Dendritic cell treated with granulocyte-macrophage colony-stimulating factor and Interleukin-4, amounts not matched to agents 40 ng/mL and 50 ng/mL, for 4 days (primary cell): ENCODE results near the gene NCK1.

Source experiments
- H3K27ac Mint-ChIP-seq: one replicate; pipeline ENCODE4 v1.8.0; 2022; ENCODE audit warnings: mild to moderate bottlenecking, mixed read lengths
- H3K27me3 Mint-ChIP-seq: one replicate; pipeline ENCODE4 v1.8.0; 2022; ENCODE audit warnings: mild to moderate bottlenecking, mixed read lengths
- H3K36me3 Mint-ChIP-seq: one replicate; pipeline ENCODE4 v1.8.0; 2022; ENCODE audit warnings: low read depth, mixed read lengths
- H3K4me1 Mint-ChIP-seq: one replicate; pipeline ENCODE4 v1.8.0; 2022; ENCODE audit warnings: low read depth, mixed read lengths
- H3K4me3 Mint-ChIP-seq: one replicate; pipeline ENCODE4 v1.8.0; 2022; ENCODE audit warnings: mild to moderate bottlenecking, moderate library complexity, mixed read lengths
- H3K9me3 Mint-ChIP-seq: one replicate; pipeline ENCODE4 v1.8.0; 2022; ENCODE audit warnings: mixed read lengths
- intact Hi-C: fragments of 100-400 bp; cut with micrococcal nuclease; formaldehyde crosslinking; loops from one replicate; pipeline ENCODE4 v1.15.0; 2022

NCK1 gene

GRCh38 chr3:136931606-136932005, 69.6 kb downstream of the NCK1 start:
- no peaks in the 10 kb centered on the region for H3K9me3 Mint-ChIP-seq
- H3K4me3 Mint-ChIP-seq: peak overlapping the region; percentile 77
- H3K36me3 Mint-ChIP-seq: peaks cover 53% of the 10 kb centered on the region
- H3K4me1 Mint-ChIP-seq: peaks cover 42% of the 10 kb centered on the region
- intact Hi-C loops: loop anchor here (5.0 to 10.0 kb wide), 4 partner anchors 47 to 737 kb away; partner anchors contain the start of gene MSL2
- peak overlapping the region; percentile 87 for H3K27ac Mint-ChIP-seq
- H3K27me3 Mint-ChIP-seq: no peaks in the 10 kb centered on the region

GRCh38 chr3:136932523-136932922, 70.5 kb downstream of the NCK1 start:
- H3K36me3 Mint-ChIP-seq: peaks cover 54% of the 10 kb centered on the region
- peaks cover 46% of the 10 kb centered on the region for H3K4me1 Mint-ChIP-seq
- H3K4me3 Mint-ChIP-seq: peak overlapping the region; percentile 64
- intact Hi-C loops: loop anchor here (5.0 to 10.0 kb wide), 4 partner anchors 48 to 738 kb away; partner anchors contain the start of gene MSL2
- no peaks in the 10 kb centered on the region for H3K27me3 Mint-ChIP-seq
- H3K27ac Mint-ChIP-seq: peak overlapping the region; percentile 87
- no peaks in the 10 kb centered on the region for H3K9me3 Mint-ChIP-seq

- intact Hi-C loops: loop anchor here (5.0 to 10.0 kb wide), 4 partner anchors 48 to 738 kb away; partner anchors contain the start of gene MSL2
- peaks cover 48% of the 10 kb centered on the region for H3K36me3 Mint-ChIP-seq
- H3K27me3 Mint-ChIP-seq: no peaks in the 10 kb centered on the region
- peaks cover 53% of the 10 kb centered on the region for H3K4me1 Mint-ChIP-seq
- no peaks in the 10 kb centered on the region for H3K9me3 Mint-ChIP-seq
- H3K4me3 Mint-ChIP-seq: peak overlapping the region; percentile 64
- peak overlapping the region; percentile 87 for H3K27ac Mint-ChIP-seq
These were observed 71.2 kb downstream of the NCK1 start for GRCh38 chr3:136932978-136933772.

- Mint-ChIP-seq H3K4me1 (peaks cover 76% of the 10 kb centered on the region), H3K36me3 (peaks cover 54% of the 10 kb centered on the region), H3K27ac (no peak overlapping the region), H3K9me3 (no peaks in the 10 kb centered on the region), H3K4me3 (no peak overlapping the region), H3K27me3 (no peaks in the 10 kb centered on the region)
- intact Hi-C loops: loop anchor here (10.0 kb wide), 2 partner anchors 52 to 742 kb away; partner anchors contain the start of gene MSL2
These were observed 75.2 kb downstream of the NCK1 start for GRCh38 chr3:136937175-136937574.

- intact Hi-C loops: loop anchor here (10.0 kb wide), 2 partner anchors 53 to 743 kb away; partner anchors contain the start of gene MSL2
- H3K27ac Mint-ChIP-seq: peak overlapping the region; percentile 20
These were observed 75.8 kb downstream of the NCK1 start for GRCh38 chr3:136937851-136938250.

GRCh38 chr3:136938334-136938733, 76.3 kb downstream of the NCK1 start:
- no peak overlapping the region for H3K27ac Mint-ChIP-seq
- intact Hi-C loops: loop anchor here (10.0 kb wide), 2 partner anchors 54 to 744 kb away; partner anchors contain the start of gene MSL2
- no peaks in the 10 kb centered on the region for H3K9me3 Mint-ChIP-seq
- H3K4me3 Mint-ChIP-seq: no peak overlapping the region
- peaks cover 62% of the 10 kb centered on the region for H3K36me3 Mint-ChIP-seq
- peaks cover 78% of the 10 kb centered on the region for H3K4me1 Mint-ChIP-seq
- no peaks in the 10 kb centered on the region for H3K27me3 Mint-ChIP-seq

More at GRCh38 chr3:136937851-136938250, 75.8 kb downstream of the NCK1 start:
- Mint-ChIP-seq H3K27me3 (no peaks in the 10 kb centered on the region), H3K4me1 (peaks cover 78% of the 10 kb centered on the region), H3K4me3 (no peak overlapping the region), H3K9me3 (no peaks in the 10 kb centered on the region), H3K36me3 (peaks cover 61% of the 10 kb centered on the region)

- H3K36me3 Mint-ChIP-seq: peaks cover 66% of the 10 kb centered on the region
- H3K27me3 Mint-ChIP-seq: no peaks in the 10 kb centered on the region
- peak overlapping the region; percentile 0 for H3K4me3 Mint-ChIP-seq
- no peaks in the 10 kb centered on the region for H3K9me3 Mint-ChIP-seq
- intact Hi-C loops: loop anchor here (10.0 kb wide), 2 partner anchors 55 to 745 kb away; partner anchors contain the start of gene MSL2
- H3K27ac Mint-ChIP-seq: peak overlapping the region; percentile 35
- H3K4me1 Mint-ChIP-seq: peaks cover 78% of the 10 kb centered on the region
These were observed 77.5 kb downstream of the NCK1 start for GRCh38 chr3:136939489-136939888.

- peaks cover 69% of the 10 kb centered on the region for H3K36me3 Mint-ChIP-seq
- intact Hi-C loops: no loop called here
- H3K4me1 Mint-ChIP-seq: peaks cover 84% of the 10 kb centered on the region
- peak overlapping the region; percentile 64 for H3K27ac Mint-ChIP-seq
- peak overlapping the region; percentile 6 for H3K4me3 Mint-ChIP-seq
- H3K9me3 Mint-ChIP-seq: no peaks in the 10 kb centered on the region
- H3K27me3 Mint-ChIP-seq: no peaks in the 10 kb centered on the region
These were observed 80.8 kb downstream of the NCK1 start for GRCh38 chr3:136942803-136943202.

GRCh38 chr3:136943436-136943835, 81.4 kb downstream of the NCK1 start:
- intact Hi-C loops: no loop called here
- no peaks in the 10 kb centered on the region for H3K27me3 Mint-ChIP-seq
- peaks cover 80% of the 10 kb centered on the region for H3K4me1 Mint-ChIP-seq
- H3K4me3 Mint-ChIP-seq: peak overlapping the region; percentile 37
- H3K36me3 Mint-ChIP-seq: peaks cover 75% of the 10 kb centered on the region
- H3K27ac Mint-ChIP-seq: peak overlapping the region; percentile 64
- H3K9me3 Mint-ChIP-seq: no peaks in the 10 kb centered on the region

- no peaks in the 10 kb centered on the region for H3K9me3 Mint-ChIP-seq
- intact Hi-C loops: no loop called here
- H3K4me3 Mint-ChIP-seq: no peak overlapping the region
- peaks cover 70% of the 10 kb centered on the region for H3K36me3 Mint-ChIP-seq
- peaks cover 58% of the 10 kb centered on the region for H3K4me1 Mint-ChIP-seq
- H3K27ac Mint-ChIP-seq: no peak overlapping the region
- H3K27me3 Mint-ChIP-seq: no peaks in the 10 kb centered on the region
These were observed 85.0 kb downstream of the NCK1 start for GRCh38 chr3:136946978-136947377.

GRCh38 chr3:136947477-136947876, 85.5 kb downstream of the NCK1 start:
- Mint-ChIP-seq H3K4me1 (peaks cover 58% of the 10 kb centered on the region), H3K27me3 (no peaks in the 10 kb centered on the region), H3K9me3 (no peaks in the 10 kb centered on the region), H3K4me3 (no peak overlapping the region), H3K27ac (no peak overlapping the region), H3K36me3 (peaks cover 70% of the 10 kb centered on the region)
- intact Hi-C loops: no loop called here

- Mint-ChIP-seq H3K27ac (no peak overlapping the region), H3K27me3 (no peaks in the 10 kb centered on the region), H3K4me3 (no peak overlapping the region), H3K4me1 (peaks cover 55% of the 10 kb centered on the region), H3K36me3 (peaks cover 68% of the 10 kb centered on the region), H3K9me3 (no peaks in the 10 kb centered on the region)
- intact Hi-C loops: no loop called here
These were observed 87.1 kb downstream of the NCK1 start for GRCh38 chr3:136949146-136949545.

GRCh38 chr3:136949708-136950107, 87.7 kb downstream of the NCK1 start:
- no peaks in the 10 kb centered on the region for H3K27me3 Mint-ChIP-seq
- no peak overlapping the region for H3K27ac Mint-ChIP-seq
- peaks cover 55% of the 10 kb centered on the region for H3K4me1 Mint-ChIP-seq
- H3K4me3 Mint-ChIP-seq: no peak overlapping the region
- H3K9me3 Mint-ChIP-seq: no peaks in the 10 kb centered on the region
- intact Hi-C loops: loop anchor here (5.0 kb wide), 1 partner anchor 63 kb away; no protein-coding TSS in a partner anchor
- peaks cover 62% of the 10 kb centered on the region for H3K36me3 Mint-ChIP-seq

GRCh38 chr3:136950623-136951022, 88.6 kb downstream of the NCK1 start:
- no peaks in the 10 kb centered on the region for H3K9me3 Mint-ChIP-seq

More at GRCh38 chr3:136950623-136951022, 88.6 kb downstream of the NCK1 start:
- H3K27ac Mint-ChIP-seq: no peak overlapping the region
- H3K4me3 Mint-ChIP-seq: no peak overlapping the region
- H3K27me3 Mint-ChIP-seq: no peaks in the 10 kb centered on the region
- intact Hi-C loops: loop anchor here (5.0 kb wide), 1 partner anchor 62 kb away; no protein-coding TSS in a partner anchor
- H3K36me3 Mint-ChIP-seq: peaks cover 57% of the 10 kb centered on the region
- peaks cover 62% of the 10 kb centered on the region for H3K4me1 Mint-ChIP-seq
